Measurements from ENCODE around the gene CACNA1H.
"Not testable (repeated sequence)": the region's sequence is repeated elsewhere in the genome, so short reads cannot be mapped to it uniquely, and the experiment has no call there.

The CACNA1H gene

GRCh38 chr16:1213796-1214372 is 61.0 kb downstream of the CACNA1H start:
- DNase-seq (ENCODE audit: low read depth) = no peak

GRCh38 chr16:1214719-1215118 is 61.8 kb downstream of the CACNA1H start:
- no peak for DNase-seq (ENCODE audit: low read depth)

DNA sequence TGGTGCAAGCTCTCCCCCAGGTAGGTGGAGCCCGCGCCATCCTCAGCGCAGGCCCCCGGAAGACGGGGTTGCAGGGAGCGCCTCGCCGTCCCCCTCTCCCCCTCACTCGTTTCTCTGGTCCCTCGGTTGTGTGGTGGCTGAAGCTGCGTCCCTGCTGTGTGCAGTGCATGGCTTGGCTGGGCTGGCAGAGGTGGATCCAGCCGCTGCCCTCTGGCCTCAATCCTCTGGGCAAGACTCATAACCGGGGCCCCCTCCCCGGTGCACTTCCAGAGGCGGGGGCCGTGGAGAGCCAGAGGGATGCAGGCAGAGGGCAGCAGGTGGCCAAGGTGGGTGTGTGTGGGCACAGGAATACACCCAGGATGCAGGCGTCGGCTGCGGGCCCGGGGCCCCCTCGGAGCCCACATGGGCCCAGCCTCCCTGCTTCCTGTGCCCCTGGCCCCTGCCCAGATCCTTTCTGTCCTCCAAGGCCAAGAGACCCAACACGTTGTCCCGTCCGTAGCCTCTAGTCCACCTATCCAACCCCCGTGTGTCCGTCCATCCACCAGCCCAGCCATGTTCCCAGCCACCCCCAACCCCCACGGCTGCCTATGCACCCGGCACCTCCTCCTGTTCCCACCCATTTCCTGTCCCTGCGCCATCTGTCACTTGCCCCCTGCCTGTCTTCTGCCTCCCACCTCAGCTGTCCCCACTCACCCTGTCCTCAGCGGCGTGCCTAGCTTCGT is 62.8 kb downstream of the CACNA1H start:
- no peak for DNase-seq (ENCODE audit: low read depth)

DNA sequence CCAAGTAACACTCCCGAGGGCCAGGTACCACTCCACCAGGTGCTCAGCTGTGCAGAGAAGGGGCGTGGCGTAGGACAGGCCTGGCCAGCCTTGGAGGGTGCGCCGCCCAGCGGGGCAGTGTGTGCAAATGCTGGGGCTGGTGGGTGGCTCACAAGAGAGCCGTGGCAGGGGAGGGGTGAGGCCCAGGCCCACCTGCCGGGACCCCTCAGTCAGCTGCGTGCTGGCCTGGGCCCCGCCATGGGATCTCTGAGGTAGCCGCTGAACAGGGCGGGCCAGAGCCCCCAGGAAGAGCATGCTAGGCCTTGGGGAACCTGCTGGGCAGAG is 63.4 kb downstream of the CACNA1H start:
- no peak for DNase-seq (ENCODE audit: low read depth)

GRCh38 chr16:1216681-1217400 is 63.9 kb downstream of the CACNA1H start:
- no peak for DNase-seq (ENCODE audit: low read depth)

DNA sequence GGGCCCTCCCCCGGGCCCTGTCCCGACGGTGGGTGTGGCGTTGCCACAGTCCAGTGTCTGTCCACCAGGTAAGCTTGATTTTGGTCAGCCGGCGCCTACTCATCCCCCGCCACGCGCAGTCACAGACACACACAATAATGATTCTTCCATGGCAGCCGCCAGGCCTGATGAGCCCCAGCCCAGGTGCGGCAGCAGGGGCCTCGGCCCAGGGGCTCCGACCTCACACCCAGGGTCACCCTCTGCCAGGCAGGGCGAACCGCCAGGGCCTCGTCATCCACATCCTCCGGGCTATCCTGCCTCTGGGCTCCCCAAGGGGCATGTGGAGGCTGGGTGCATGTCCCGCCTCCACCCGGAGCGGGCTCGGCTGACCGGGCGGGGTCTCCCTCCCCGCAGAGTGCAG is 64.6 kb downstream of the CACNA1H start:
- DNase-seq (ENCODE audit: low read depth) = no peak

DNA sequence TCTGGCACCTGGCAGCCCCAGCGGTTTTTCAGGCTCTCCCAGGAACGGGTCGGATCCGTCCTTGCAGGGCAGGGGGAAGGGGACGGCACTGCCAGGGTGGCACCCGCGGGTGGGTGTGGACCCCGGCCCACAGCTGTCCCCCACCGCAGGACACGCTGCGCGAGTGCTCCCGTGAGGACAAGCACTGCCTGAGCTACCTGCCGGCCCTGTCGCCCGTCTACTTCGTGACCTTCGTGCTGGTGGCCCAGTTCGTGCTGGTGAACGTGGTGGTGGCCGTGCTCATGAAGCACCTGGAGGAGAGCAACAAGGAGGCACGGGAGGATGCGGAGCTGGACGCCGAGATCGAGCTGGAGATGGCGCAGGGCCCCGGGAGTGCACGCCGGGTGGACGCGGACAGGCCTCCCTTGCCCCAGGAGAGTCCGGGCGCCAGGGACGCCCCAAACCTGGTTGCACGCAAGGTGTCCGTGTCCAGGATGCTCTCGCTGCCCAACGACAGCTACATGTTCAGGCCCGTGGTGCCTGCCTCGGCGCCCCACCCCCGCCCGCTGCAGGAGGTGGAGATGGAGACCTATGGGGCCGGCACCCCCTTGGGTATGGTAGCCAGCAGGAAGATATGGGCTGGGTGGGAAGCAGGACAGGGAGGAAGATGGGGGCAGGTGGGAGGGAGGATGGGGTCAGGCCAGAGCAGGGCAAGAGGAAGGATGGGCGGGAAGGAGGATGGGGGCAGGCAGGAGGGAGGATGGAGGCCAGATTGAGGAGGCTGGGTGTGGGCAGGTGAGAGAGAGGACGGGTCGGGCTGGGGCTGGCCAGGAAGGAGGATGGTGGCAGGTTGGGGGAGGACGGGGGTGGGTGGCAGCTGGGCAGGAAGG is 65.4 kb downstream of the CACNA1H start:
- DNase-seq (ENCODE audit: low read depth) = no peak

- no peak for DNase-seq (ENCODE audit: low read depth)
Measured at GRCh38 chr16:1218930-1219611, 66.2 kb downstream of the CACNA1H start.

GRCh38 chr16:1220098-1220728 is 67.3 kb downstream of the CACNA1H start:
- DNase-seq (ENCODE audit: low read depth) = no peak

DNA sequence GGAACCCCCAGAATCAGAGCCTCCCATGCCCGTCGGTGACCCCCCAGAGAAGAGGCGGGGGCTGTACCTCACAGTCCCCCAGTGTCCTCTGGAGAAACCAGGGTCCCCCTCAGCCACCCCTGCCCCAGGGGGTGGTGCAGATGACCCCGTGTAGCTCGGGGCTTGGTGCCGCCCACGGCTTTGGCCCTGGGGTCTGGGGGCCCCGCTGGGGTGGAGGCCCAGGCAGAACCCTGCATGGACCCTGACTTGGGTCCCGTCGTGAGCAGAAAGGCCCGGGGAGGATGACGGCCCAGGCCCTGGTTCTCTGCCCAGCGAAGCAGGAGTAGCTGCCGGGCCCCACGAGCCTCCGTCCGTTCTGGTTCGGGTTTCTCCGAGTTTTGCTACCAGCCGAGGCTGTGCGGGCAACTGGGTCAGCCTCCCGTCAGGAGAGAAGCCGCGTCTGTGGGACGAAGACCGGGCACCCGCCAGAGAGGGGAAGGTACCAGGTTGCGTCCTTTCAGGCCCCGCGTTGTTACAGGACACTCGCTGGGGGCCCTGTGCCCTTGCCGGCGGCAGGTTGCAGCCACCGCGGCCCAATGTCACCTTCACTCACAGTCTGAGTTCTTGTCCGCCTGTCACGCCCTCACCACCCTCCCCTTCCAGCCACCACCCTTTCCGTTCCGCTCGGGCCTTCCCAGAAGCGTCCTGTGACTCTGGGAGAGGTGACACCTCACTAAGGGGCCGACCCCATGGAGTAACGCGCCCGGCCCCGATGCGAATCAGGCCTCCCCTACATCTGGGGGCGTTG is 68.1 kb downstream of the CACNA1H start:
- DNase-seq (ENCODE audit: low read depth) = no peak

GRCh38 chr16:1221628-1222552 is 69.0 kb downstream of the CACNA1H start:
- DNase-seq (ENCODE audit: low read depth) = no peak

GRCh38 chr16:1222553-1223354 is 69.8 kb downstream of the CACNA1H start:
- no peak for DNase-seq (ENCODE audit: low read depth)

GRCh38 chr16:1223355-1224214 is 70.7 kb downstream of the CACNA1H start:
- DNase-seq (ENCODE audit: low read depth) = peak; percentile 60

- no peak for DNase-seq (ENCODE audit: low read depth)
Measured at GRCh38 chr16:1224558-1224957, 71.7 kb downstream of the CACNA1H start.

DNA sequence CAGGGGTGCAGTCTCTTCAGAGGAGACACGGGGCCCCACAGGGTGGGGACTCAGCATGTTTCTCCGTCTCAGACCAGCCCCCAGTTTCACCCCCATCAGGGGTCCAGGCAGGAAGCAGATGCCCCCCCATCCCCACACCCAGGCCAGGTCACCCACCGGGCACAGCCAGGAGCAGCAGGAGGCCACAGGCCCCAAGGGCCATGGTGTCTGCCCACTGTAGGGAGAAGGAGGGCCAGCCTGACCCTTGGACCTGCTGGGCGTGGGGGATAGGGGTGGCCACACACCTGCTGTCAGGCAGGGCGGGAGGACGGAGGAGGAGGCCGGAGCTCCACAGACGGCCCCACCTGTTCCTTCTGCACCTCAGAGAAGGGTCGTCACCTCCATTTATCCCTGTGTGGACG is 72.1 kb downstream of the CACNA1H start, which contains the start of gene TPSG1:
TPSG1 (minus strand) TSS at position 218 of the 401 bp plus-strand sequence; CDS start at position 202, 16 bp downstream.
- no peak for DNase-seq (ENCODE audit: low read depth)

DNA sequence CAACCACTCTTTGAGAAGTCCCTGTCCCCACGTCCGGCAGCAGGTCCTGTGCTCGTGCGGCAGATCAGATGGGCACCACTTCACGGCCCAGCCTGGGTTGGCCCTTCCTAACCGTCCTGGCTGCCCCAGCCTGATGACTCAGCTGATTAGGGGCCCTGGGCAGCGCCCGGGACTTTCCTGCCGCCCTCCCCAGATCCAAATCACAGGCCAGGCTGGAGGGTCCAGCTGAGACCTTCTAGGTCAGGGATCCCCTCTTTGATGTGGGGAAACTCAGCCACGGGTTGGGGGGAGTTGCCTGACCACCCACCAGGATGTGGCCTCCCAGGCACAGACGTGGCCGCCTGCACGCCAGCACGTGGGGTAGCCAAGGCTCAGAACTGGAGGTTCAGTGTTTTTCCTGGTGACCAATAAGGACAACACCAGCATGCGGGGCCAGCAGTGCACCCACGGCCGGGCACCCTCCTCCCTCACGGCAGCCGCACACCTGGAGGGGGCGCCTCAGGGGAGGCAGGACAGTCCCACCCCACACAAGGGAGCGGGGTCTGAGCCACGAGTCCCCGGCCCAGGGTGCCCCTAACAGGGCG is 72.9 kb downstream of the CACNA1H start:
- not testable (repeated sequence) for DNase-seq (ENCODE audit: low read depth)

- DNase-seq (ENCODE audit: low read depth) = not testable (repeated sequence)
Measured at GRCh38 chr16:1226692-1227091, 73.8 kb downstream of the CACNA1H start.
